VCaP (cell line): Measurements from ENCODE around the gene GOLGB1.

ENCODE experiments used
- H3K27ac ChIP-seq: fragments of 450-650 bp; 2 replicates; pipeline ENCODE4 v1.5.1; 2017
- CTCF ChIP-seq: fragments of 450-650 bp; conservative IDR thresholded peaks from 2 replicates; pipeline ENCODE4 v1.5.1; 2017; ENCODE audit warnings: mild to moderate bottlenecking, moderate library complexity

The GOLGB1 gene

GRCh38 chr3:121658716-121659435, 90.7 kb downstream of the GOLGB1 start:
- H3K27ac ChIP-seq, result no peak overlapping the region
- TF ChIP-seq CTCF, result no peak

- H3K27ac ChIP-seq, result no peak overlapping the region
- TF ChIP-seq CTCF, result no peak
Measured at GRCh38 chr3:121654493-121655385, 94.8 kb downstream of the GOLGB1 start.

- TF ChIP-seq CTCF, result no peak
- no peak overlapping the region for H3K27ac ChIP-seq
Measured at GRCh38 chr3:121651684-121652083, 97.9 kb downstream of the GOLGB1 start.

GRCh38 chr3:121649645-121650044, 99.9 kb downstream of the GOLGB1 start:
- no peak overlapping the region for H3K27ac ChIP-seq
- no peak for TF ChIP-seq CTCF

GRCh38 chr3:121648219-121648958, 101.2 kb downstream of the GOLGB1 start:
- TF ChIP-seq CTCF, result no peak
- H3K27ac ChIP-seq, result no peak overlapping the region

GRCh38 chr3:121645054-121645453, 104.5 kb downstream of the GOLGB1 start:
- H3K27ac ChIP-seq, result no peak overlapping the region
- TF ChIP-seq CTCF, result no peak
